H54 (cell line): Measurements from ENCODE around the gene ZNF100.
"Not testable (repeated sequence)": the region's sequence is repeated elsewhere in the genome, so short reads cannot be mapped to it uniquely, and the experiment has no call there.

ENCODE experiments used
- DNase-seq: peaks from one replicate; pipeline ENCODE4 v3.0.0; 2011; ENCODE audit warnings: low spot score, mixed read lengths; ENCODE audit not compliant: insufficient read length
- FAIRE-seq: peaks from 3 replicates; lab custom pipeline; 2011; peaks lifted over from hg19 to GRCh38; lab: Jason Lieb, UNC
- POLR2A ChIP-seq: IDR thresholded peaks from 2 replicates; pipeline ENCODE4 v1.6.1; 2011; ENCODE audit warnings: low read depth, mild to moderate bottlenecking, low read length

The ZNF100 gene

GRCh38 chr19:21688464-21688863, 78.9 kb downstream of the ZNF100 start:
- FAIRE-seq = no peak

GRCh38 chr19:21680671-21681070, 86.7 kb downstream of the ZNF100 start:
- FAIRE-seq = no peak
- TF ChIP-seq POLR2A = no peak
- DNase-seq = no peak

More at GRCh38 chr19:21688464-21688863, 78.9 kb downstream of the ZNF100 start:
- no peak for DNase-seq
- no peak for TF ChIP-seq POLR2A

GRCh38 chr19:21680026-21680425, 87.4 kb downstream of the ZNF100 start:
- no peak for FAIRE-seq
- DNase-seq = no peak
- no peak for TF ChIP-seq POLR2A

GRCh38 chr19:21677696-21678418, 89.5 kb downstream of the ZNF100 start:
- no peak for DNase-seq
- TF ChIP-seq POLR2A = no peak
- no peak for FAIRE-seq

DNA sequence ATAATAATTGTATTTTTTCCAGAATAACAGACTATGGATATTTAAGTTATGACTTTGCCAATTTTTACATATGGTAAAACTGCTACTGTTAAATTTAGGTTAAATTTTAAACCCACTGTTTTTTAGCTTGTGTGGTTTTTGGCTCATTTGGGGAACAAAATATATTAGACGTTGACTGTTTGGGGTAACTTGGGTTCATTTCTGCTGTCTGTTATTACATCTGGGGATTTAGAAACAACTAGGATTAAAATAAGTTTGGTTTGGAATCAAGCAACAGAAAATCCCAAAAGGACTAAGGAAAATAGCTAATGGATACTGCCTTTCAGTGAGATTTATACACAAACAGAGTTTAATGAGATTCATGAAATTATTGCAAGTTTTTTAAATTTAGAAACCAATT, 92.9 kb downstream of the ZNF100 start:
- TF ChIP-seq POLR2A = no peak
- no peak for DNase-seq
- no peak for FAIRE-seq

GRCh38 chr19:21673479-21673878, 93.9 kb downstream of the ZNF100 start:
- not testable (repeated sequence) for FAIRE-seq, DNase-seq
